Measurements from ENCODE around the gene ZNF471. TPM values are rescaled to one million over a fixed set of nuclear protein-coding genes. Genes with fewer than 3 reads are reported as not detected.

The ZNF471 gene
- 8.2 TPM for polyA plus RNA-seq (2013)

DNA sequence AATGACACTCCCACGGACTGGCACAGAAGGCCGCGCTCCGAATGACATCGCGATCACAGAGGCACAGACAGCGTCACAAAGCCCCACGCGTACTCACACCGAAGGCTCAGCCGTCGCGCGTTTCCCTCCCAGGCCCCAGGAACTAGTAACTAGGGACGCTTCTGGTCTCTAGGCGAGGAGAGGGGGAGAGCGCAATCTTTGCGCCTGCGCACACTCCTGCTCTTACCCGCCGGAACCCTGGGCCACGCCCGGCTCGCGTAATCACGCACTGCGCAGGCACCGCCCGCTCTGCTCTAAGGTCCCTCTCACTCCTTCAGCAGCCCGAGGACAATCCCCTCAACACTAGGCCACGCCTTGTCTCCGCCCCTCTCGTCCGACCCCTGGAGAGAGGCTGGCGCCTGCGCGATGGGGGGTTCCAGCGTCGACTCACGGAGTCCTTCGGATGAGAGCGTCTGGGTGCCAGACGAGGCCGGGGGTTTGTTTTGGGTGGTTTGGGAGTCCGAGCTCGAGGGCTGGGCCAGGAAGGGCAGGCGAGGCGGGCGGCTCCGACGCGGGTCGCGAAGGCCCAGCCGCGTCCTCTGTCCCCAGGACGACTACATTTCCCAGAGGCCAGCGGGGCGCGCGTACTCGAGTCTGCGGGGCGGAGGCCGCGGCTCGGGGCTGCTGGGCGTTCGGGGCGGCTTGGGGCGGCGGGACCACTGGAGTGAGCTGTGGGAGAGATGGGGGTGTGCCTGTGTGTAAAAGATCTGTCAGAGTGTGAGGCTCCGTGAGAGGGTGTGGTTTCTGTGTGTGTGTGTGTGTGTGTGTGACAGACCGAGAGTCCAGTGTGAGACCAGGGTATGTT is at the start of gene ZNF471:
Gene ZNF471, plus strand, starts transcription at position 410 of the 844 bp plus-strand sequence. CDS start 3,717 bp downstream, outside the sequence.
- Histone ChIP-seq H3K36me3 (ENCODE audit: control insufficient read depth in 4 of 4, insufficient read depth in 4 of 4, low read length in 3 of 4) (peaks cover 0 to 4% (median 0%) of the 10 kb centered on the region in 4 experiments), H3K4me1 (ENCODE audit: control extremely low read depth in 1 of 4, control insufficient read depth in 4 of 4, insufficient read depth in 4 of 4, low read length in 3 of 4) (peaks cover 0 to 13% (median 12%) of the 10 kb centered on the region in 4 experiments), H3K27ac (ENCODE audit: insufficient read depth in 1 of 2, low read depth in 1 of 2, low read length in 2 of 2, poor library complexity in 1 of 2, severe bottlenecking in 2 of 2) (peak within 1 kb of the TSS; percentile 95 to 98), H3K4me3 (ENCODE audit: control insufficient read depth in 1 of 7, extremely low read depth in 1 of 7, insufficient read depth in 4 of 7, low read depth in 2 of 7, low read length in 6 of 7) (peak within 1 kb of the TSS; percentile 70 to 90 (median 82)), H3K9me3 (ENCODE audit: control extremely low read depth in 1 of 5, control insufficient read depth in 4 of 5, insufficient read depth in 2 of 5, low read depth in 1 of 5, low read length in 4 of 5) (peaks cover 5 to 39% (median 11%) of the 10 kb centered on the region in 5 experiments), H3K27me3 (replicated peaks in 2 of 5; ENCODE audit: control insufficient read depth in 4 of 5, insufficient read depth in 5 of 5, low read length in 4 of 5) (no peaks in the 10 kb centered on the region)
- ChIA-PET CTCF (no interaction called here), POLR2A (interaction anchor here (0.6 to 1.0 kb wide), 2 partner anchors 18 to 88 kb away, joined by 3 to 4 read pairs; partner anchors contain the start of gene ZNF71)
- WGBS (ENCODE audit: insufficient coverage): under 1% methylated on average over 68 of the region's 74 CpGs
- peak; percentile 99 to 100 (median 99) for DNase-seq

DNA sequence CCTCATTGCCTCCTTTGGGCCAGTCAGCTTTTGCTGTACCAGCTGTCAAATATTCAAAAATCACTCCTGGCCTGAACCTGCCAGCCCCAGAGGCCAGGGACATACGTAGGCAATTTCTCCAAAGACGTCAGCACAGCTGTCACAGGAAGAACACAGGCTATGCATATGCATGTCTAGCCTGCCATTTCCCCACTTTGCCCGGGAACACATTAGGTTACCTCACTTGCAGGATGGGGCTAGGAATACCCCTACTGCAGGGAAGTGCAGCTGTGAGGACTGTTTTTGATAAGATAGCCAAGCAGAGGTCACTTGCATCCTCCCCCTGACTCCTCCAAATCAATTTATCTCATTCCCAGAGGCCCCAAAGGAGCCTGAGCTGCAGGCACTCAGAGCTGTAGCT is 33.3 kb upstream of the ZNF471 start:
- Histone ChIP-seq H3K36me3 (ENCODE audit: control insufficient read depth in 4 of 4, insufficient read depth in 4 of 4, low read length in 3 of 4) (peaks cover 8 to 61% (median 44%) of the 10 kb centered on the region in 4 experiments), H3K4me1 (ENCODE audit: control extremely low read depth in 1 of 4, control insufficient read depth in 4 of 4, insufficient read depth in 4 of 4, low read length in 3 of 4) (peaks cover 0 to 32% (median 23%) of the 10 kb centered on the region in 4 experiments), H3K9me3 (ENCODE audit: control extremely low read depth in 1 of 5, control insufficient read depth in 4 of 5, insufficient read depth in 2 of 5, low read depth in 1 of 5, low read length in 4 of 5) (peaks cover 4 to 67% (median 52%) of the 10 kb centered on the region in 5 experiments), H3K27me3 (replicated peaks in 2 of 5; ENCODE audit: control insufficient read depth in 4 of 5, insufficient read depth in 5 of 5, low read length in 4 of 5) (no peaks in the 10 kb centered on the region), H3K4me3 (ENCODE audit: control insufficient read depth in 1 of 7, extremely low read depth in 1 of 7, insufficient read depth in 4 of 7, low read depth in 2 of 7, low read length in 6 of 7) (peak overlapping the region in 1 of 7 experiments; percentile 26), H3K27ac (ENCODE audit: insufficient read depth in 1 of 2, low read depth in 1 of 2, low read length in 2 of 2, poor library complexity in 1 of 2, severe bottlenecking in 2 of 2) (no peak overlapping the region)
- CTCF ChIA-PET: no interaction called here
- POLR2A ChIA-PET: no interaction called here
- DNase-seq: no peak
- 100% methylated on average over 2 of the region's 3 CpGs for WGBS (ENCODE audit: insufficient coverage)

- peaks cover 8 to 50% (median 29%) of the 10 kb centered on the region in 4 experiments for H3K36me3 ChIP-seq (ENCODE audit: control insufficient read depth in 4 of 4, insufficient read depth in 4 of 4, low read length in 3 of 4)
- CTCF ChIA-PET: no interaction called here
- peaks cover 4 to 63% (median 43%) of the 10 kb centered on the region in 5 experiments for H3K9me3 ChIP-seq (ENCODE audit: control extremely low read depth in 1 of 5, control insufficient read depth in 4 of 5, insufficient read depth in 2 of 5, low read depth in 1 of 5, low read length in 4 of 5)
- POLR2A ChIA-PET: no interaction called here
- peaks cover 0 to 32% (median 23%) of the 10 kb centered on the region in 4 experiments for H3K4me1 ChIP-seq (ENCODE audit: control extremely low read depth in 1 of 4, control insufficient read depth in 4 of 4, insufficient read depth in 4 of 4, low read length in 3 of 4)
- H3K27me3 ChIP-seq (replicated peaks in 2 of 5; ENCODE audit: control insufficient read depth in 4 of 5, insufficient read depth in 5 of 5, low read length in 4 of 5): no peaks in the 10 kb centered on the region
- peak overlapping the region in 6 of 7 experiments; percentile 68 to 92 (median 83) for H3K4me3 ChIP-seq (ENCODE audit: control insufficient read depth in 1 of 7, extremely low read depth in 1 of 7, insufficient read depth in 4 of 7, low read depth in 2 of 7, low read length in 6 of 7)
- peak overlapping the region; percentile 97 to 98 for H3K27ac ChIP-seq (ENCODE audit: insufficient read depth in 1 of 2, low read depth in 1 of 2, low read length in 2 of 2, poor library complexity in 1 of 2, severe bottlenecking in 2 of 2)
- 85% methylated on average over 6 of the region's 10 CpGs for WGBS (ENCODE audit: insufficient coverage)
- no peak for DNase-seq
Observed at GRCh38 chr19:56476093-56476492, 31.6 kb upstream of the ZNF471 start.

- Histone ChIP-seq H3K4me3 (ENCODE audit: control insufficient read depth in 1 of 7, extremely low read depth in 1 of 7, insufficient read depth in 4 of 7, low read depth in 2 of 7, low read length in 6 of 7) (peak within 1 kb of the TSS; percentile 68 to 92 (median 83)), H3K27ac (ENCODE audit: insufficient read depth in 1 of 2, low read depth in 1 of 2, low read length in 2 of 2, poor library complexity in 1 of 2, severe bottlenecking in 2 of 2) (peak within 1 kb of the TSS; percentile 97 to 98), H3K27me3 (replicated peaks in 2 of 5; ENCODE audit: control insufficient read depth in 4 of 5, insufficient read depth in 5 of 5, low read length in 4 of 5) (no peaks in the 10 kb centered on the region), H3K36me3 (ENCODE audit: control insufficient read depth in 4 of 4, insufficient read depth in 4 of 4, low read length in 3 of 4) (peaks cover 10 to 46% (median 23%) of the 10 kb centered on the region in 4 experiments), H3K9me3 (ENCODE audit: control extremely low read depth in 1 of 5, control insufficient read depth in 4 of 5, insufficient read depth in 2 of 5, low read depth in 1 of 5, low read length in 4 of 5) (peaks cover 4 to 63% (median 41%) of the 10 kb centered on the region in 5 experiments), H3K4me1 (ENCODE audit: control extremely low read depth in 1 of 4, control insufficient read depth in 4 of 4, insufficient read depth in 4 of 4, low read length in 3 of 4) (peaks cover 0 to 32% (median 23%) of the 10 kb centered on the region in 4 experiments)
- DNase-seq: peak; percentile 93 to 99 (median 98)
- WGBS (ENCODE audit: insufficient coverage): under 1% methylated on average over 60 of the region's 69 CpGs
- ChIA-PET POLR2A (no interaction called here), CTCF (no interaction called here)
Observed at GRCh38 chr19:56476651-56477428, 30.8 kb upstream of the ZNF471 start, which contains the start of gene ZNF667. Gene ZNF667 (minus strand): TSS chr19:56477345. CDS start chr19:56462370, 14,975 bp downstream.

GRCh38 chr19:56477429-56478338 is 30.0 kb upstream of the ZNF471 start:
- ChIA-PET CTCF (no interaction called here), POLR2A (interaction anchor here (0.7 kb wide), 1 partner anchor 61 kb away, joined by 3 read pairs; the partner anchor contains the start of gene ZFP28)
- peaks cover 0 to 63% (median 43%) of the 10 kb centered on the region in 5 experiments for H3K9me3 ChIP-seq (ENCODE audit: control extremely low read depth in 1 of 5, control insufficient read depth in 4 of 5, insufficient read depth in 2 of 5, low read depth in 1 of 5, low read length in 4 of 5)
- H3K36me3 ChIP-seq (ENCODE audit: control insufficient read depth in 4 of 4, insufficient read depth in 4 of 4, low read length in 3 of 4): peaks cover 3 to 40% (median 17%) of the 10 kb centered on the region in 4 experiments
- peak overlapping the region; percentile 68 to 92 (median 83) for H3K4me3 ChIP-seq (ENCODE audit: control insufficient read depth in 1 of 7, extremely low read depth in 1 of 7, insufficient read depth in 4 of 7, low read depth in 2 of 7, low read length in 6 of 7)
- no peaks in the 10 kb centered on the region for H3K27me3 ChIP-seq (replicated peaks in 2 of 5; ENCODE audit: control insufficient read depth in 4 of 5, insufficient read depth in 5 of 5, low read length in 4 of 5)
- WGBS (ENCODE audit: insufficient coverage): under 1% methylated on average over 63 of the region's 80 CpGs
- peak overlapping the region; percentile 97 to 98 for H3K27ac ChIP-seq (ENCODE audit: insufficient read depth in 1 of 2, low read depth in 1 of 2, low read length in 2 of 2, poor library complexity in 1 of 2, severe bottlenecking in 2 of 2)
- H3K4me1 ChIP-seq (ENCODE audit: control extremely low read depth in 1 of 4, control insufficient read depth in 4 of 4, insufficient read depth in 4 of 4, low read length in 3 of 4): peaks cover 0 to 32% (median 23%) of the 10 kb centered on the region in 4 experiments
- peak; percentile 93 to 98 (median 97) for DNase-seq

DNA sequence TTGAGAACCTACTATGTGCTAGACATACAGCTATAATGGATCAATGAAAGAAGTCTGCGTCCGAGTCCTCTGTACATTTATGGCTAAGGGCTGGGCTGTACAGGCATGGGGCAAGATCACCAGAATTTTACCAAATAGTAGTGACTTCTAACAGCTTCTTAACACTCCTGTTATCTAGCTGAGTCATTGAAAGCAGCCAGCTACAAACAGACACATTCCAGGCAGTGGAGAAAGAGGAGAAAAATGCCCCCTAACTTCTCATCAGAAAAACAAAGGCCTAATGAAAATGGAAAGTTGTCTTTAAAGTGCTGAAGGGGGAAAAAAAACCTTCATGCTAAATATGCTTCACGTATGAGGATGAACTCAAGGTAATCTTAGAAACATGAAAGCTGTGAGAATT is 16.3 kb upstream of the ZNF471 start:
- ChIA-PET POLR2A (no interaction called here), CTCF (no interaction called here)
- Histone ChIP-seq H3K4me3 (ENCODE audit: control insufficient read depth in 1 of 7, extremely low read depth in 1 of 7, insufficient read depth in 4 of 7, low read depth in 2 of 7, low read length in 6 of 7) (no peak overlapping the region), H3K27ac (ENCODE audit: insufficient read depth in 1 of 2, low read depth in 1 of 2, low read length in 2 of 2, poor library complexity in 1 of 2, severe bottlenecking in 2 of 2) (no peak overlapping the region), H3K9me3 (ENCODE audit: control extremely low read depth in 1 of 5, control insufficient read depth in 4 of 5, insufficient read depth in 2 of 5, low read depth in 1 of 5, low read length in 4 of 5) (peaks cover 31 to 91% (median 59%) of the 10 kb centered on the region in 5 experiments), H3K36me3 (ENCODE audit: control insufficient read depth in 4 of 4, insufficient read depth in 4 of 4, low read length in 3 of 4) (peaks cover 3 to 60% (median 18%) of the 10 kb centered on the region in 4 experiments), H3K4me1 (ENCODE audit: control extremely low read depth in 1 of 4, control insufficient read depth in 4 of 4, insufficient read depth in 4 of 4, low read length in 3 of 4) (no peaks in the 10 kb centered on the region), H3K27me3 (replicated peaks in 2 of 5; ENCODE audit: control insufficient read depth in 4 of 5, insufficient read depth in 5 of 5, low read length in 4 of 5) (no peaks in the 10 kb centered on the region)
- DNase-seq: no peak
- 100% methylated on average over 1 of the region's 3 CpGs for WGBS (ENCODE audit: insufficient coverage)

Measured in common myeloid progenitor, CD34-positive (primary cell).